NCI-H1694 (cell line): ENCODE measurements around the gene GALNT10.

Experiments used
- DNase-seq: peaks from one replicate; lab custom pipeline; 2025; lab: John Stamatoyannopoulos, UW

Gene GALNT10

GRCh38 chr5:154179846-154180710 lies 10.5 kb upstream of the GALNT10 start:
- peak; percentile 68 for DNase-seq

- DNase-seq, result no peak
Observed at GRCh38 chr5:154181161-154181560, 9.4 kb upstream of the GALNT10 start.

DNA sequence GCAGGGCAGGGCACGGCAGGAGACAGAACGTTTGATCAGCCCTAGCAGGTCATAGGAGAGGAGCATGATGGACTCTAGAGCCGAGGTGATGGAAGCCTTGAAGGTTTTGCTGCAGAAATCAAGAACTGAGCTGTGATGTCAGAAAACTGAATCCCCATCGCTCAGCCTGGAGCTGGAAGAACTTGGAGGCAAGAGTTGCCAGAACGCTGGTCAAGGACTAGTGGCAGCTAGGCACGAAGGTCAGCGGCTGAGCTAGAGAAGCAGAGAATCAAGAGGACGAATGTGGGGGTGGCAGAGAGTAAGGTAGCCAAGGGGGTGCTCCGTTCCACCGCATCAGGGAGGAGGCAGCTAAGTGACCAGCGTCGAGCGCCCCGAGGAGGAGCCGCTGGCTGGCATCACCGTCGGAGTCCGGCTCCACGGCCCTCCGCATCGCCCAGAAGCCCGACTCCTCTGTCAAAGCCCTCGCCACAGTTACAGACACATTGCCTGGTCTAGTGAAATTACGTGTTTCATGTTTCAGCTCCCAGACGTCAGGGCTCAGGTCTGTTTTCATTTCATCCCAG lies 1.2 kb upstream of the GALNT10 start:
- DNase-seq, result no peak

- DNase-seq, result no peak
Observed at GRCh38 chr5:154189819-154190594, 526 bp upstream of the GALNT10 start.

DNA sequence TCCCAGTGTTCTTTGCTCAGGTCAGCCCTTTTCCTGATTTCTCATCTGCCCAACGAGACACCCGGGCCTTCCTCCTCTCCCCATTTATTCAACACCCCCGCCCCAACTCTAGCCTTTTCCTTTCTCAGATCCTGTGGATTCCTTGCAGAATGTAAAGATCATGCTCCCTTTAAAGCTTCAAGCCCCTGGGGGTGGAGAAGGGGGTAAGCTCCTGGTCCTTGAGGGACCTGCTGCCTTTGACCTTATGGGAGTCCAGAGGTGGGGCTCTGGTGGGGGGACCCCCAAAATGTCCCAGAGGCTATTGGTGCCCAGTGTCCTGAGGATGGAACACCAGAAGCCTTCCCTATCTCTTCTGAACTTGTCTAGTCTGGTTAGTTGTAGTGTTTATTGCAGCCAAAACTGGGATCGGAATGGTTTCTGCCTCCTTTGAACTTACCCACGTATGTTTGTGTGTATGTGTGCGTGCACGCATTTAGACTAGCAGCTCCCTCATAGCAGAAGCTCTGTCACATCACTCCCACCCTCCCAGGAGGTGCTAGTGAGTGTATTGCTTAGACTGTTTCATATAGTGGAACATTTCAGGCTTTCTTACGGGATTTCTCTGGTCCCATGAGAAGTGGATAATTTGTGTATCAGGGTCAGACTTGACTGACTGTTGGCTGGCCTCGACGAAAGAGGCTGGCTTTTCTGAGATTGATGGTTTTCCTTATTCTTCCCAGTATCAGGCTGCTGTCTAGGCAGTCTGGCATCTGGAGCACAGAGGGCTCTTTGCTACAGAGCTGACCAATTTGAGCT lies 1.1 kb downstream of the GALNT10 start:
- DNase-seq, result no peak

DNA sequence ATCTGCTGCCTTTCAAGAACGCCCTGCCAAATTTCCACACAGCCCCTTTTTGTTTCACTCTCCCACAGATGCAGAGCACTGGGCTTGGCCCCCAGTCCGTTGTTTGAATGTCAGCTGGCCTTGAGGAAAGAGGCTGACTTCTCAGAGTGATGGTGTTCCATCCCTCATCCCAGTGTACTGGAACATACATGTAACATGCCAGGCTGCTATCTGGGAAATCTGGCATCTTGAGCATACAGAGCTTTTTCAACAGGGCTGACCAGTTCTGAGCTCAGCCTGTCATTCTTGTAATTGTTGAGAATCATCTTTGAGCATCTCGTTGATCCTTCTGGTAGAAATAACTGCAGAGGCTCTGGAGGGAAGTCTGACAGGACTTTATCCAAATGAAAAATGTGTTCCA lies 2.8 kb downstream of the GALNT10 start:
- no peak for DNase-seq

DNA sequence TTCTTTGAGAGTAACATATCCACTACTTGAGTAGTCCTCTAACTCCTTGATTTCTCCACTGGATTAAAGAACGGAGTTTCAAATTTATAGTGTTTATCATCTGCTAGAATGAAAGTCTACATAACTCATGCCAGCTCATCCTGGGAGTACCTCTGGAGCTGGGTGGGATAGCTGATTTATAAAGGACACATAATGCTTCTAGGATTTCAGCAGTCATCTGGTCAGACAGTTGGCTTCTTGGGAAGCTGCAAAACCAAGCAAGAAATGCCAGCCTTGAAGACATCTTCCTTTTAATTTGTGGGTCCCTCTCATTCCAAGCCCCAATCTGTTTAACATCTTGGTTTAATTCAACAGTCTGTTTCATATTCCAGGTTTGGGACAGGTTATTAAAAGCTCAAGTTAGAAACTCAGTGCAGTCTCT lies 3.2 kb downstream of the GALNT10 start:
- no peak for DNase-seq

GRCh38 chr5:154194345-154195329 lies 4.1 kb downstream of the GALNT10 start:
- DNase-seq, result no peak

GRCh38 chr5:154196281-154196680 lies 5.7 kb downstream of the GALNT10 start:
- DNase-seq, result no peak

DNA sequence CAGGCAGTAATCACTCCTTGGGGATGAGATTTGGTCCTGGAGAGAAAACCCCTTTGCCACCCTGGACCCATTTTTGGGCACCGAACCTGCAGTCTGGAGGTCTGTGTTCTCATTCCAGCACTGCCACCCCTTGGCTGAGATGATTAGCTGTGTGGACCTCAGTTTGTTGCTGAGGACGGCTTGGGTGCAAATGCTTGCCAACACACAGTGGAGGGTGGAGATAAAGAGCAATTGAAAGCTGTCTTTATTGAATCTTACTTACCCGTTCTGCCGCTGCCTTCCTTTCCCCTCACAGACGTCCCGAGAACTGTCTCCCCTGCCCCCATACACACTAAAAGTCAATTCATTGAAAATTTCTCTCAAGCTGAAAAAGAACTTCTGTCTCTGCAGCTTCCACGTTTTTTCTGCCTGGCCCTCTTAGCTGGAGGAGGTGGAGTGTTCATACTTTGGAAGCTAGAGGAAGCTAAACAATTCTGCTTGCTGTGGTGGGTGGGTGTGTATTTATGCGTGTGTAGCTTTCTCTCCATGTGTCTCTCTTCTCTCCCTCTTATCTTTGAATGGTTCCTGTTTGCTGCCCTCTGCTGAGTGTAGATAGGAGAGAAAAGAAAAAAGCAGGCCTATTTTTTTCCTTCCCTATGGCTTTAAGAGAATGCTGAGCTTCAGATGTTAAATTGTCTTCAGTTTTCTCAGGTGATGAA lies 6.6 kb downstream of the GALNT10 start:
- DNase-seq, result no peak

- no peak for DNase-seq
Observed at GRCh38 chr5:154197801-154198491, 7.4 kb downstream of the GALNT10 start.

GRCh38 chr5:154198611-154199230 lies 8.2 kb downstream of the GALNT10 start:
- DNase-seq, result no peak

- no peak for DNase-seq
Observed at GRCh38 chr5:154199263-154199662, 8.7 kb downstream of the GALNT10 start.

DNA sequence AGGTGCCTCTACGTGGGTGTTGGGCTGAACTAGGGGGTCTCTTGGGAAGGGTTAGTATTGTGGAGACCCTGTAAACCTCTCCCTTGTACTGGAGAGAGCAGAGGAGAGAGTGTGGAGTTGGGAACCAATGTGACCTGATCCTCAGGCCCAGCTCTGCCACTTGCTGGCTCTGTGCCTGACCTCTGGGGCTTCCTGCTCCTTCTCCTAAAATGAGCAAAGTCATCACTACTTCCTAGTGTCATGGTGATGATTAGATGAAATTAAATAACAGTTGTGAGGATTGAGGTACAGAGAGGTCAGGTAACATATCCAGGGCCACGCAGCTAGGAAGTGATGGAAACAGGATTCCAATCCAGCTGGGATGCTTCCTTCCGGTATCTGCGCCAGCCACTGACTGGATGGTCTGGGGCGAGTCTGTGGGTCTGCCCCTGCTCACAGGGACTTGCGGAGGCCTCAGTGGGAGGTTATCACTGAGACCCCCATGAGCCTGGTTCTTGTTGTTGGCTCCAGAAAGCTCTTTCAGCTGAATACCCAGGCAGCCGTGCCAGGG lies 9.2 kb downstream of the GALNT10 start:
- no peak for DNase-seq

DNA sequence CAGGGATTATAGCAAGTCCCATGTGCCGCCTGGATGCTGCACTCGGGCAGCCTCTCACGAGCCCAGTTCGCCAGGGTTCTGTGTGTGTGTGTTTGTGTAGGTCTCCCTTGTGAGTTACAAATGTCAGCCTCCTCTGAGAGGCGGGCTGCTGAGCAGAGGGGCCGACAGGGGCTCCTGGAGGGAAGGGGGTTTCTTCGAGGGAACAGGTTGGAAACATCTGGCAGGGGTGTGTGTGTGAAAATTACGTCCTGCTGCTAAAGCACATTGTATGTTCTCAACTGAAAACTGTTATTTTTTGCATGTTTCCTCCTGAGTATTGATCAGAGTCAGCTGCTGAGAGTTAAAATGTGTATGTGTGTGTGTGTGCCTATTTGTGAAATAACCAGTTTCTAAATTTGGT lies 9.7 kb downstream of the GALNT10 start:
- DNase-seq, result no peak

DNA sequence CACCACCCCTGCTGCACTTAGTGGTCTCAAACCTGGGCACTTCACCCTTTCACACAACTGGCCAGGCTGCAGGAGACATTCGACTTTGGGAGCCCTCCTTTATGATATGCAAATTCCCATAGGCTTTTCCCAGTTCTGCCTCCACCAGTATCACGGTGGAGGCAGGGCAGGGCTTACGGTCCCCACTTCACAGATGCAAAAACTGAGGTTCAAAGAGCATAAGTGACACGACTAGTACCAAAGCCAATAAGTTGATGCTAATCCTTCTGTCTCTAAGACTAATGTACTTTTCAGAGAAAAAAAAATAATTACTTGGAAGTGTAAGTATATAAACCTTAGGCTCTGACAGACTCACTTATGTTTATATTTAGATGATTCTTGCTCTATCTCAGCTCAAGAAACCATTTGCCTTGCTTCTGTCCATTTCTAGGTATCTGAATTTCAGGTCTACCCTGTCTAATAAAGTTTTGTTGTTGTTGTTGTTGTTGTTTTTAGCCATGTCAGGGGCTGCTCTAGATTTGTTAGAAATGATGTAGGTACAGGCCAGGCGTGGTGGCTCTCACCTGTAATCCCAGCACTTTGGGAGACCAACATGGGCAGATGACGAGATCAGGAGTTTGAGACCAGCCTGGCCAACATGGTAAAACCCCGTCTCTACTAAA lies 10.7 kb downstream of the GALNT10 start:
- DNase-seq, result no peak

DNA sequence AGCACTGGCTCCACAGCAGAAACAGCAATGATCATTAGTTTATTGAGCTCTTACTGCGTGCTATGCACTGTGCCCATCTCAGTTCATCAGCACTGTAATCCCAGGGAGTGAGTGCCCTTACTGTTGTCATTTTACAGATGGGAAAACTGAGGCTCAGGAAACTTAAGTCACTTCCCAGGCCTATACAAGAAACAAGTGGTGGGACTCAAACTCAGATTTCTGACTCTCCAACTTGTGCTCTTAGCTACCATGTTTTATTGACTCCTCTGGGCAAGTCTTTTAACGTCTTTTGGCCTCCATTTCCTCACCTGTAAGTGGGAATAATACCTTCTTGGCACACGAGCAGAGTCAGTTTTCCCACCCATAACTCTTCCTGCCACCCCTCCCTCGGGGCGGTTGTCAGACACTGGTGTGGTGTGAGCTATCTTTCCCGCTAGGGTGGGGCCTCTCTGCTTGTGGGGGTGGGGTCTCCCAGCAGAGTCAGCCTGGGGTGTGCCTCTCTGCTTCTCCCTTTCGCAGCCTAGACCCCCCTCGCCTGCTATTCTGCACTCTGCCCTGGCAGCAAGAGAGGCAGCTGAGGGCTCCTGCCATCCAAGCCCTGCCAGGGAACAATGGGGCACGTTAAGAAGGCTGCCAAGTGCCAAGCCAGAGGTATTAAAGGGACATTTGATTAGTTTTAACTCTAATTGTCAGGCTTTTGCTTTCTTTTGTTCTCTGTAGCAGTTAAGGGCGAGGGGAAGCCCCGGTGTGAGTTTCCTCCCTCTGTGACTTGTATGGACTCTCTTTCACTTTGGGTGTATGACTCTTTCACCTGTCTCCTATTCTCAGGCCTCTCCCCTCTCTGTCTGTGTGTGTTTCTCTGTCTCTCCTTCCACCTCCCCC lies 12.1 kb downstream of the GALNT10 start:
- no peak for DNase-seq
